ENCODE data around the gene PHRF1.

GRCh38 chr11:607971-608659, 31.8 kb downstream of the PHRF1 start:
- no peak for TF ChIP-seq CTCF (IDR thresholded peaks at IDR 0.05)
- TF ChIP-seq POLR2AphosphoS5 (IDR thresholded peaks at IDR 0.05): no peak
